Activated CD8-positive, alpha-beta memory T cell treated with anti-CD3 and anti-CD28 coated beads, Interleukin-2, amount 50 U/mL, for 1 hour (primary cell): ENCODE measurements around the gene AMPH.

Experiments
- DNase-seq: peaks from one replicate; pipeline ENCODE4 v3.0.0-alpha.2; 2020; ENCODE audit errors: extremely low read depth

Gene AMPH

GRCh38 chr7:38542156-38542555 is 89.0 kb downstream of the AMPH start:
- no peak for DNase-seq

GRCh38 chr7:38541440-38541839 is 89.7 kb downstream of the AMPH start:
- no peak for DNase-seq

GRCh38 chr7:38539477-38540081 is 91.6 kb downstream of the AMPH start:
- DNase-seq, result no peak

- no peak for DNase-seq
Measured at GRCh38 chr7:38535073-38535472, 96.1 kb downstream of the AMPH start.

GRCh38 chr7:38525857-38526256 is 105.3 kb downstream of the AMPH start:
- no peak for DNase-seq

- no peak for DNase-seq
Measured at GRCh38 chr7:38524786-38525185, 106.4 kb downstream of the AMPH start.

- DNase-seq, result no peak
Measured at GRCh38 chr7:38520741-38521140, 110.4 kb downstream of the AMPH start.

GRCh38 chr7:38518541-38518940 is 112.6 kb downstream of the AMPH start:
- DNase-seq, result no peak

GRCh38 chr7:38512704-38513103 is 118.5 kb downstream of the AMPH start:
- no peak for DNase-seq

- no peak for DNase-seq
Measured at GRCh38 chr7:38512291-38512690, 118.9 kb downstream of the AMPH start.

GRCh38 chr7:38507384-38507783 is 123.8 kb downstream of the AMPH start:
- no peak for DNase-seq

GRCh38 chr7:38506756-38507155 is 124.4 kb downstream of the AMPH start:
- DNase-seq, result no peak

GRCh38 chr7:38506004-38506403 is 125.2 kb downstream of the AMPH start:
- no peak for DNase-seq

- DNase-seq, result no peak
Measured at GRCh38 chr7:38504684-38505083, 126.5 kb downstream of the AMPH start.

- no peak for DNase-seq
Measured at GRCh38 chr7:38502848-38503247, 128.3 kb downstream of the AMPH start.

- DNase-seq, result no peak
Measured at GRCh38 chr7:38502289-38502688, 128.9 kb downstream of the AMPH start.

- DNase-seq, result no peak
Measured at GRCh38 chr7:38492010-38492409, 139.2 kb downstream of the AMPH start.

- DNase-seq, result no peak
Measured at GRCh38 chr7:38482521-38482920, 148.7 kb downstream of the AMPH start.

GRCh38 chr7:38481401-38481800 is 149.8 kb downstream of the AMPH start:
- DNase-seq, result no peak

- DNase-seq, result no peak
Measured at GRCh38 chr7:38478404-38478803, 152.8 kb downstream of the AMPH start.

GRCh38 chr7:38477333-38477732 is 153.8 kb downstream of the AMPH start:
- no peak for DNase-seq

- DNase-seq, result no peak
Measured at GRCh38 chr7:38476764-38477163, 154.4 kb downstream of the AMPH start.

GRCh38 chr7:38465956-38466355 is 165.2 kb downstream of the AMPH start:
- no peak for DNase-seq
